IMR-90 (cell line): ENCODE measurements around the gene SFXN2. TPM values are rescaled to one million over a fixed set of nuclear protein-coding genes. Genes with fewer than 3 reads are reported as not detected.

Experiments
- ATAC-seq: fragments of 200-7000 bp; cut with Tn5 transposase; 2 replicates; pipeline ENCODE4 v1.9.1; 2020; ENCODE audit warnings: low read depth, mild to moderate bottlenecking, moderate library complexity
- BruUV-seq: library from RNA; stranded (reverse); fragments of 400-500 nt; replicated peaks from 2 replicates; lab custom pipeline; 2021; lab: Mats Ljungman, UMichigan
- CTCF ChIA-PET: fragments of 300-600 bp; formaldehyde crosslinking; extraction: SDS; loops from one replicate; lab custom pipeline; 2021; ENCODE audit warnings: antibody characterized with exemption; lab: Yijun Ruan, JAX
- POLR2A ChIA-PET: fragments of 300-600 bp; sonication (Branson Sonifier 250); formaldehyde crosslinking; loops from one replicate; lab custom pipeline; 2022; ENCODE audit warnings: antibody characterized with exemption; ENCODE audit not compliant: unreplicated experiment; lab: Charles Lee
- DNase-seq: peaks from one replicate; pipeline ENCODE4 v3.0.0; 2013
- H2AFZ ChIP-seq: replicated peaks from 2 replicates; pipeline ENCODE3; 2013; ENCODE audit warnings: low read length, mild to moderate bottlenecking; ENCODE audit not compliant: poor library complexity
- H2AK5ac ChIP-seq: 2 replicates; pipeline ENCODE4 v1.6.1; 2013; ENCODE audit warnings: low read depth, low read length, inconsistent platforms
- H2AK9ac ChIP-seq: replicated peaks from 2 replicates; pipeline ENCODE3; 2013; ENCODE audit warnings: mild to moderate bottlenecking, low read depth, low read length, moderate library complexity; ENCODE audit not compliant: poor library complexity
- H2BK120ac ChIP-seq: 2 replicates; pipeline ENCODE4 v1.6.1; 2013; ENCODE audit warnings: low read depth, low read length, inconsistent platforms
- H2BK15ac ChIP-seq: 3 replicates; pipeline ENCODE4 v1.6.1; 2013; ENCODE audit warnings: low read depth, low read length, inconsistent platforms
- H2BK20ac ChIP-seq: 2 replicates; pipeline ENCODE4 v1.6.1; 2013; ENCODE audit warnings: low read depth, mild to moderate bottlenecking, inconsistent platforms, low read length, moderate library complexity
- H2BK5ac ChIP-seq: 2 replicates; pipeline ENCODE4 v1.6.1; 2013; ENCODE audit warnings: mild to moderate bottlenecking, low read depth, low read length, inconsistent platforms; ENCODE audit not compliant: poor library complexity, severe bottlenecking
- H3K14ac ChIP-seq: replicated peaks from 2 replicates; pipeline ENCODE4 v1.6.1; 2013; ENCODE audit warnings: low read depth, low read length, inconsistent platforms
- H3K18ac ChIP-seq: 2 replicates; pipeline ENCODE4 v1.6.1; 2013; ENCODE audit warnings: low read depth, low read length, control low read depth
- H3K23ac ChIP-seq: 2 replicates; pipeline ENCODE4 v1.6.1; 2013; ENCODE audit warnings: low read depth, low read length, inconsistent platforms
- H3K27ac ChIP-seq: 2 replicates; pipeline ENCODE4 v1.5.1; 2013; ENCODE audit warnings: mild to moderate bottlenecking, control low read depth, low read length; ENCODE audit not compliant: insufficient read depth
- H3K27me3 ChIP-seq: 2 replicates; pipeline ENCODE4 v1.6.1; 2013; ENCODE audit warnings: low read length; ENCODE audit not compliant: control insufficient read depth, insufficient read depth
- H3K36me3 ChIP-seq: 2 replicates; pipeline ENCODE4 v1.6.1; 2013; ENCODE audit warnings: low read length, mixed read lengths; ENCODE audit not compliant: control insufficient read depth, insufficient read depth
- H3K4ac ChIP-seq: 2 replicates; pipeline ENCODE4 v1.6.1; 2013; ENCODE audit warnings: low read depth, low read length, inconsistent platforms
- H3K4me1 ChIP-seq: 2 replicates; pipeline ENCODE4 v1.6.1; 2013; ENCODE audit warnings: low read length, mixed read lengths; ENCODE audit not compliant: control insufficient read depth, insufficient read depth
- H3K4me2 ChIP-seq: 2 replicates; pipeline ENCODE4 v1.6.1; 2013; ENCODE audit warnings: low read depth, mild to moderate bottlenecking, control low read depth, low read length, moderate library complexity
- H3K4me3 ChIP-seq: 2 replicates; pipeline ENCODE4 v1.5.1; 2013; ENCODE audit warnings: low read depth, mild to moderate bottlenecking, control low read depth, low read length, moderate library complexity; ENCODE audit not compliant: insufficient read depth
- H3K56ac ChIP-seq: 2 replicates; pipeline ENCODE4 v1.6.1; 2013; ENCODE audit warnings: low read length, inconsistent platforms; ENCODE audit not compliant: insufficient read depth; ENCODE audit errors: extremely low read depth
- H3K79me1 ChIP-seq, 2 experiments: 2 replicates each; pipeline ENCODE4 v1.6.1; 2013; ENCODE audit warnings: low read length in 2 of 2, inconsistent platforms in 1 of 2, low read depth in 1 of 2
- H3K9ac ChIP-seq: 2 replicates; pipeline ENCODE4 v1.6.1; 2013; ENCODE audit warnings: low read depth, low read length, control low read depth
- H3K9me1 ChIP-seq: 2 replicates; pipeline ENCODE4 v1.6.1; 2013; ENCODE audit warnings: low read length, inconsistent platforms; ENCODE audit not compliant: insufficient read depth
- H3K9me3 ChIP-seq: 2 replicates; pipeline ENCODE4 v1.6.1; 2013; ENCODE audit warnings: low read length; ENCODE audit not compliant: control insufficient read depth, insufficient read depth
- H4K20me1 ChIP-seq: 2 replicates; pipeline ENCODE4 v1.6.1; 2013; ENCODE audit warnings: low read length, inconsistent platforms; ENCODE audit not compliant: insufficient read depth
- H4K5ac ChIP-seq: 2 replicates; pipeline ENCODE4 v1.6.1; 2013; ENCODE audit warnings: mild to moderate bottlenecking, low read depth, low read length, control low read depth
- H4K8ac ChIP-seq, 2 experiments: 2 replicates each; pipeline ENCODE4 v1.6.1; 2013; ENCODE audit warnings: low read depth in 2 of 2, low read length in 2 of 2, control low read depth in 1 of 2, inconsistent platforms in 1 of 2
- H4K91ac ChIP-seq: 2 replicates; pipeline ENCODE4 v1.6.1; 2013; ENCODE audit warnings: low read depth, low read length, inconsistent platforms; ENCODE audit not compliant: insufficient read depth
- BHLHE40 ChIP-seq: fragments of 150-350 bp; IDR thresholded peaks from 2 replicates; pipeline ENCODE4 v1.6.1; 2016; ENCODE audit warnings: mild to moderate bottlenecking, low read depth, low read length
- CEBPB ChIP-seq: IDR thresholded peaks from 2 replicates; pipeline ENCODE4 v1.6.1; 2012; ENCODE audit warnings: low read depth, low read length, improper control_type of control experiment
- CHD1 ChIP-seq: IDR thresholded peaks from 2 replicates; pipeline ENCODE4 v1.6.1; 2012; ENCODE audit warnings: low read depth, low read length, improper control_type of control experiment
- CTCF ChIP-seq: conservative IDR thresholded peaks from 2 replicates; pipeline ENCODE4 v1.5.1; 2012; ENCODE audit warnings: mild to moderate bottlenecking, low read depth, low read length, improper control_type of control experiment
- ELK1 ChIP-seq: fragments of 150-350 bp; IDR thresholded peaks from 2 replicates; pipeline ENCODE4 v1.6.1; 2016; ENCODE audit warnings: low read depth, mild to moderate bottlenecking, low read length, moderate library complexity, borderline replicate concordance
- FOS ChIP-seq: fragments of 150-350 bp; IDR thresholded peaks from 2 replicates; pipeline ENCODE4 v1.6.1; 2016; ENCODE audit warnings: low read depth, low read length
- MAFK ChIP-seq: IDR thresholded peaks from 2 replicates; pipeline ENCODE4 v1.6.1; 2012; ENCODE audit warnings: low read depth, low read length, improper control_type of control experiment
- MAZ ChIP-seq: IDR thresholded peaks from 2 replicates; pipeline ENCODE4 v1.6.1; 2012; ENCODE audit warnings: low read depth, mild to moderate bottlenecking, low read length, improper control_type of control experiment, moderate library complexity, borderline replicate concordance
- MXI1 ChIP-seq: IDR thresholded peaks from 2 replicates; pipeline ENCODE4 v1.6.1; 2012; ENCODE audit warnings: low read depth, mild to moderate bottlenecking, low read length, moderate library complexity, borderline replicate concordance
- NFE2L2 ChIP-seq: fragments of 150-350 bp; IDR thresholded peaks from 2 replicates; pipeline ENCODE4 v1.6.1; 2016; ENCODE audit warnings: low read depth, mild to moderate bottlenecking, low read length
- POLR2A ChIP-seq: IDR thresholded peaks from 2 replicates; pipeline ENCODE4 v1.6.1; 2012; ENCODE audit warnings: mild to moderate bottlenecking, low read depth, low read length
- RAD21 ChIP-seq: IDR thresholded peaks from 2 replicates; pipeline ENCODE4 v1.6.1; 2012; ENCODE audit warnings: low read length, improper control_type of control experiment
- RCOR1 ChIP-seq: IDR thresholded peaks from 2 replicates; pipeline ENCODE4 v1.6.1; 2012; ENCODE audit warnings: mild to moderate bottlenecking, low read length, improper control_type of control experiment; ENCODE audit not compliant: insufficient replicate concordance
- RFX5 ChIP-seq: IDR thresholded peaks from 2 replicates; pipeline ENCODE4 v1.8.0; 2012; ENCODE audit warnings: low read depth, mild to moderate bottlenecking, low read length, moderate library complexity
- SMC3 ChIP-seq: fragments of 150-350 bp; IDR thresholded peaks from 2 replicates; pipeline ENCODE4 v1.6.1; 2016; ENCODE audit warnings: low read depth, mild to moderate bottlenecking, antibody characterized with exemption, low read length, moderate library complexity
- USF2 ChIP-seq: fragments of 150-350 bp; IDR thresholded peaks from 2 replicates; pipeline ENCODE4 v1.6.1; 2017; ENCODE audit warnings: mild to moderate bottlenecking, antibody characterized with exemption, low read length, low read depth
- whole genome bisulfite sequencing, 2 experiments: methylation state at CpG; one replicate each; pipeline versions ENCODE4 v1.1.5 to v1.1.7; 2013; ENCODE audit warnings: missing lambda C conversion rate in 2 of 2; ENCODE audit not compliant: insufficient read length in 1 of 2; ENCODE audit errors: extremely low coverage in 2 of 2; 5-methylcytosine and 5-hydroxymethylcytosine counted together
- dilution Hi-C: fragments of 300-500 bp; cut with HindIII; formaldehyde crosslinking; loops from one replicate; pipeline ENCODE4 v1.14.3; 2018; ENCODE audit warnings: low sequenced_read_pairs; ENCODE audit not compliant: unreplicated experiment
- in situ Hi-C: fragments of 300-500 bp; cut with MboI; formaldehyde crosslinking; loops from 3 replicates; pipeline ENCODE4 v1.14.3; 2019; ENCODE audit warnings: low sequenced_read_pairs, inconsistent platforms, mixed read lengths
- intact Hi-C: fragments of 100-400 bp; cut with micrococcal nuclease; formaldehyde crosslinking; loops from 2 replicates; pipeline ENCODE4 v1.10.0; 2022
- polyA plus RNA-seq, 3 experiments: library from polyadenylated mRNA; depleted of rRNA; stranded (reverse); fragments of >200 nt; gene quantifications; 2 replicates each; pipeline ENCODE4 v1.2.3, GENCODE V29; 2012; ENCODE audit warnings: low replicate concordance in 1 of 3
- total RNA-seq: library from RNA; depleted of rRNA; stranded (reverse); fragments of >200 nt; gene quantifications from 2 replicates; pipeline ENCODE4 v1.2.3, GENCODE V29; 2012

SFXN2 gene
- total and polyA plus RNA-seq, 2 of the 4 experiments (the other 2 are of a cell fraction): 6.9 to 11.7 TPM

- dilution Hi-C loops: no loop called here
- Histone ChIP-seq H3K9ac (no peak overlapping the region), H2AK9ac (no peak overlapping the region), H2BK20ac (no peak overlapping the region), H2AFZ (no peak overlapping the region), H3K56ac (no peak overlapping the region), H3K4me3 (no peak overlapping the region), H3K4me2 (no peak overlapping the region), H3K79me1 (peaks cover 19 to 69% of the 10 kb centered on the region in 2 experiments), H3K27ac (no peak overlapping the region), H2AK5ac (no peak overlapping the region; the same call in 1 of the 2 replicates), H3K4ac (no peak overlapping the region), H4K91ac (no peak overlapping the region), H3K27me3 (no peaks in the 10 kb centered on the region), H4K8ac (no peak overlapping the region), H3K9me1 (peaks cover 9% of the 10 kb centered on the region), H2BK15ac (no peak overlapping the region), H3K14ac (no peak overlapping the region), H4K5ac (no peak overlapping the region), H3K23ac (no peak overlapping the region), H3K4me1 (peaks cover 9% of the 10 kb centered on the region), H3K36me3 (no peaks in the 10 kb centered on the region), H2BK120ac (no peak overlapping the region), H4K20me1 (peaks cover 72% of the 10 kb centered on the region), H3K9me3 (no peaks in the 10 kb centered on the region), H3K18ac (no peak overlapping the region), H2BK5ac (no peak overlapping the region)
- no peak for ATAC-seq
- in situ Hi-C loops: no loop called here
- DNase-seq: no peak
- WGBS, 2 experiments: 100% methylated on average over 2 of the region's 6 CpGs; no CpG with 5 or more reads in 1 of the 2 experiments
- no TSS peak for BruUV-seq
- intact Hi-C loops: no loop called here
- CTCF ChIA-PET: no interaction called here
- POLR2A ChIA-PET: no interaction called here
- TF ChIP-seq MAZ: no peak
- TF ChIP-seq CTCF: no peak
- TF ChIP-seq MAFK: no peak
- TF ChIP-seq CHD1: no peak
- TF ChIP-seq FOS: no peak
- TF ChIP-seq SMC3: no peak
- no peak for TF ChIP-seq RFX5
- TF ChIP-seq BHLHE40: no peak
- no peak for TF ChIP-seq RCOR1
- TF ChIP-seq ELK1: no peak
- no peak for TF ChIP-seq MXI1
- TF ChIP-seq RAD21: no peak
- TF ChIP-seq POLR2A: no peak
- TF ChIP-seq USF2: no peak
- no peak for TF ChIP-seq CEBPB
- TF ChIP-seq NFE2L2: no peak
Observed at GRCh38 chr10:102757323-102757722, 42.9 kb downstream of the SFXN2 start.
